ENCODE data around the gene INPP5F.
"Not testable (repeated sequence)": the region's sequence is repeated elsewhere in the genome, so short reads cannot be mapped to it uniquely, and the experiment has no call there.

Gene INPP5F

GRCh38 chr10:119707331-119707730, 18.5 kb upstream of the INPP5F start:
- not testable (repeated sequence) for DNase-seq

GRCh38 chr10:119710935-119711334, 14.9 kb upstream of the INPP5F start:
- not testable (repeated sequence) for DNase-seq

DNA sequence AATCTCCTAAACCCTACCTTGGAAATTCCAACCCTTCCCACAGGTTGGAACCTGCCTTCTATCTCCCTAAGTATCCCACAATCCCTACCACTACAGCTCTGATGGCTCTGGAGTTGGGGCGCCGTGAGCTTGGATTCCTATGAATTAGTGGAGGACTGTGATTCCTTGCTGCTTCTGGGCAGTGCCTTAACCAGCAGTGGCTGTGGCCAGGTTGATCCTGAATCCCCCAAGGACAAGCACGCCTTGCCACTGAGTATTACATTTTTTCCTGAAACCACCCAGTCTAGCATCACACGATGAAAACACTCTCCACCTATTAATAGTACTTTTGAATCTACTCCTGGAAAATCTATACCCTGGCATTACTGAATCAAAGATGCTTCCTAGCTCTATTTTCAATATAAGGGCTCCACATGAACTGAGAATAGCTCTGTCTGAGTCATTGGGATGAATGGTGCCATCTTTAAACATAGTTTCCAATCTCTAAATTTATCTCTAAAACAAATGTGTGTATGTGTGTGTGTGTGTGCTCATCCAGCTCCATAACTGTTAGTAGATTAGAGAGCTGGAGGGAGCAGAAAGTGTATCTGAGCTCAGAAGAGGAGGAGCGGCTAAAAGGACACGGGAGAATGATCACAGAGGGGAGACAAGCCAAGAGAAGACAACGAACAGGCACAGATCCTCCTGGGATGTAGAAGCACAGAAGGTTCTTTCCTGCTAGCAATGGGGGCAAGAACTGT, 11.9 kb upstream of the INPP5F start:
- DNase-seq = no peak

- DNase-seq = no peak
These were observed 11.4 kb upstream of the INPP5F start for GRCh38 chr10:119714484-119714816.

DNA sequence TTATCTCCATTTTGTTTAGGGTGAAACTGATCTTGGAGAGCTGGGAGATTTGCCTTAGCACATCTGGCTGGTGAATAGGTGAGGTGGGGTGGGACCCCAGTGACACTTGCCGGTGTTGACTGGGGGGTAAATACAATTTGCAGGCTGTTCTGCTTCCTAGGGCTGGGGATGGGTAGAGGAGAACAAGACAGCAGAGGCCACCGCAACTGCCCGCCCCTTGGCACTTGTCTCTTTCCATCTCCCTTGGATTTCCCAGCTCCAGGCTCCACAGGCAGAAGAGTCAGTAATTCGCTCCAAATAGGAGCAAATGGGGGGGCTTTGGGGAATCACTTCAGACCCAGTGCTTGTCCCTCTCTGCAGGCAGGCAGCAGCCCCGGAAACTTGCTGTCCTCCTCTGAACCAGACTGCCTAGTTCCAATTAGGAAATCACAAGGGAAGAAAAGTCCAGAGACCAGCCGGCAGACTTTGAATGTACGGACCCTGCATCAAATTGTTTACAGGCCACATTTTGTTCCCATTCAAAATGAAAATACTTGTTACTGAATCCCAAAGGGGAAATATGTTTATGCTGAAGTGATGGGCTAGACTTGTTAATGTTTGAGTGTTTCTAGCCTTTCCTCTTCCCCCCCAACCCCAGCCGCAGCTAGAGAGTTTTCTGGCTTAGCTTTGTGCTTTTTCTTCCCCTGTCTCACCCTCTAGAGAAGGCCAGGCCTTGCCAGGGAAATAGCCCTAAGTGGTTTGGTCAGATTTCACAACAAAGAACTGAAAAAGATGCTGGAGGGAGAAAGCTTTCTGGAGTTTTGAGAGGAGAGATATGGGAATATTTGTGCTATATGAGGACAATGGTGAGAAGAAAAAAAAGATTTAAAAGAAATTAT, 10.0 kb upstream of the INPP5F start:
- DNase-seq = no peak

DNA sequence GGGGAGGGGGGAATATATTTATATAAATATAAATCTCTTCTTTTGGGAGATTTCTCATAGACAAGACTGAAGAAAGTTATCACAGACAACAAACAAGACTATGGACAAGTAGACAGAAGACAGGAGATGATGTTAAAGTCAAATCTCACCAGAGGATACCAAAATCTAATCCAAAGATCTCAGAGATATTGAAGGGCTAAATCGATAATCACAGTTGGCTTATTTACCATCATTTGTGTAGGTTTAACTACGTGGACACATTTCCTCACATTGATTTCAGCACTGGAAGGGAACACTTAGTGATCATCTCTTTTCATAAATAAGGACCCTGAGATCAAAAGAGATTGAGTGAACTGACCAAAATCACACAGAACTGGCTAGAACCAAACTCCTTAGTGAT, 2.7 kb upstream of the INPP5F start:
- DNase-seq = no peak

DNA sequence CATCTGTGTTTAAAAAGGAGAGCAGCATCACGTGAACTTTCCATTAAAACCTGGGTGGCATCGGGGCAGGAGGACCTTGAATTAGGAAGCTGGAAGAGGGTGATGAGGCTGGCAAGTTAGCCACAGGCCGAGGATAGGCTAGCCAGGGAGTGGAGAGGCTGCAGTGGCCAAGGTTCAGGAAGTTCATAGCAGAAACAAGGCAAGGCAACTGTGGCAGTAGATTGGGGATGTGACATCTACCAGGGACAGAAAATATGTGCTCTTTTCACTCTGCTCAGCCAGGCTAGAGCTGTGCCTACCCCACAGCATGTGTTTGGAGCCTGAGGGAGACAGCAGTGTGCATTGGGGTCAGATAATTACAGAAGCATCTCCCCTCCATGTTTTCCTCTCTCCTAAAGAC, 2.2 kb upstream of the INPP5F start:
- DNase-seq = no peak

DNA sequence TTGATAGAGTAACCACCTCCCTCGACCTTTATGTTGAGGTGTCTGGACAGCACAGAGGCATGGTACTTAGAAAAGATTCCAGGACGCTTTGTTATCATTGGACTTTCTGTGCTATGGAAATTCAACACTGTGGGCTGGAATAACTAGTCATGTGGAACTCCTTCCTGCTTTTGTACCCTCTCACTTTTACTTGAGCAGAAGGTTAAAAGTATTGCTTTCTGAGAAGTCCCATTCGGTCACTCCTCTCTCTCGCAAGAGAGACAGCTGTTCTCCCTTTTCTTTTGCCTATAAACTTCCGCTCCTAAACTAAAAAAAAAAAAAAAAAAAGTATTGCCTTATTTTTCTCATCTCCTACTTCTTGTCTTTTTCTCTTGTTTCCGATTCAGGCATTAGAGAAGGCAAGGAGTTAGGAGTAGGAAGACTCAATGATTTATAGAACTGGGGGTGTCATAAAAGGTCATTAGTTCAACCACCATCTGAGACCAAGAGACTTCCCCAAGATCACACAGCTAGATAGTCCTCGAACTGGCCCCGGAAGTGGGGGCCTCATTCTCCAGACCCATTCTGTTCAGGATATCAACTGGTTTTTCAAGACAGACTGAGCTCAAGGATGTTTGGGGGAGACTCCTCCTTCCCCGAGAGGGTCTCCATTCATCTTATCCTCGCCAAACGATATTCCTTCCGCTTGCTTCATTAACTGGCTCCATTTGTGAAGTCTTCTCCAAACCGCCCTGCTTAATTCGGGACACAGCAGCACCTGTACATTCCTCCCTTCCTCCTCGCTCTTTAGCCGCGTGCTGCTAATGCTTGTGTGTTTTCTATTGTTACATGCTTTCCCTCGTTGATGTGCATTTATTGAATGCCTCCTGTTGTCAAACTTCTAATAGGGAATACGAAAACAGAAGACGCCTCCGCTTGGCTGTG, 995 bp upstream of the INPP5F start:
- no peak for DNase-seq

GRCh38 chr10:119725517-119725827, 378 bp upstream of the INPP5F start:
- no peak for DNase-seq

DNA sequence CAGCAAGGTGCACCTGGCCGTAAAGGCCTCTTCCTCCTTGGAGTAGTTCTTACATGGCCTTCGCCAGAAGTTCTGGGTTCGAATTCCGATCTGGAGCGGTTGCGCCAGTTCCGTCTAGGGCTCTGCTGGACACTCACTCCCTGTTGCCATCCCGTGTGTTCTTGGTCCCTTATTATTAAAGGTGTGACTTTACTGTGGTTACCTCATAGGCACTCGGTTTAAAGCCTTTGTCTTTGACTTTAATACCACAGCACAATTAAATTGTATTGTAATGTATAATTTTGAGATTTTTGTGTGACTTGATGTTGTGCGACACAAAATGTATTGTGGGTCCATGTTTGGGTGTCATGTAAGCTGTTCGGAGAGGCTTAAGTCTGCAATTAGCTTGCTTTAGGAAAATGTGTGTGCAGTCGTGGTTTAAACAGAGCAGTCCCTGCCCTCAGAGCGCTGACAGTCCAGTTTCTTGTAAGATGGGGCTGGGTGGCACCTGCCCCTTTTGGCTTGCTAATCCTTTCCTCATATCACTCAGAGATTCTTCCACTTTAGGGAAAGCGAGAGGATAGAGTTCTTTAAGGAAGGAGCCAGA, 919 bp downstream of the INPP5F start:
- no peak for DNase-seq

DNA sequence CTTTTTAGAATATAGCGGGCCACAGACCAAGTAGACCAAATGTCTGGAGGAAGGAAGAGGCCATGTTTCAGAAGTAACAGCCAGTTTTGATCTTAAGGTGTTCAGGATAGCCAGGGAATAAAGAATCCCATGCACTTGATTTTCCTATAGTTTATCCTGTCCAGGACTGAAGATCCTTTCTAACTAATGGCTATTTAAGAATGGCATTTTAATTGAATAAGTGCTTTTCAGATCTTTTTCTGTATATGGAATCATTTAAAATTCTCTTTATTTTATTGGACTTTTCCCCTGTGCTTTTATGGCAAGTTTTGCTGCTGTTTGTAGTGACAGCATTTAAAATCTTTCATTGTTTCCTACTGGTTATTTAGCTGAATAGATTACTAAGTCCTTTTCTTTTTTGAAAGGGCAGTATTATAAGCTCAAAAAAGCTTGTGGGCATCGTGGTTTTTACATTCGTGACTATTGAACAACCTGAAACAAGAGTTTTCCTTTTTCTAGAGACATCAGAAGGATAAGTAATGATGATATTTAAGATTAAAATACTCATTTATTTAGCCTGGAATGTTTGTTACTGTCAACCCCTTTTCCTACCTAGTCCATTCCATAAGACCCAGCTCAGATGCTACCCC, 2.4 kb downstream of the INPP5F start:
- DNase-seq = no peak

GRCh38 chr10:119734396-119735332, 8.8 kb downstream of the INPP5F start:
- no peak for DNase-seq

- no peak for DNase-seq
These were observed 9.6 kb downstream of the INPP5F start for GRCh38 chr10:119735451-119735850.

DNA sequence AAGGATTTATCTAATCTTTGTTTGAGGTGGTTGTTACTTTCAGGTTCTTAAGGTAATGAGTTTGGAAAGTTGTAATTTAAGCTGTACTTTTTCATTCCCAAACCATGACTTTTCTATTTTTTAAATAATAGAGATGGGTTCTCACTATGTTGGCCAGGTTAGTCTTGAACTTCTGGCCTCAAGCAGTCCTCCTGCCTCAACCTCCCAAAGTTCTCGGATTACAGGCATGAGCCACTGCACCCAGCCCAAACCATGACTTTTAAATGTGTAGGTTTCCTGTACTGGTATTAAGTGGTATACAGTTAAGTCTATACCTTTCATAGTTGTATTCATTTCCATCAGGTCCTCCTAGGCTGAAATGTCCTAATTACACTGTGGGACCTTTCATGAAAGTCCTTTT, 10.4 kb downstream of the INPP5F start:
- no peak for DNase-seq

GRCh38 chr10:119737039-119737663, 11.3 kb downstream of the INPP5F start:
- no peak for DNase-seq

DNA sequence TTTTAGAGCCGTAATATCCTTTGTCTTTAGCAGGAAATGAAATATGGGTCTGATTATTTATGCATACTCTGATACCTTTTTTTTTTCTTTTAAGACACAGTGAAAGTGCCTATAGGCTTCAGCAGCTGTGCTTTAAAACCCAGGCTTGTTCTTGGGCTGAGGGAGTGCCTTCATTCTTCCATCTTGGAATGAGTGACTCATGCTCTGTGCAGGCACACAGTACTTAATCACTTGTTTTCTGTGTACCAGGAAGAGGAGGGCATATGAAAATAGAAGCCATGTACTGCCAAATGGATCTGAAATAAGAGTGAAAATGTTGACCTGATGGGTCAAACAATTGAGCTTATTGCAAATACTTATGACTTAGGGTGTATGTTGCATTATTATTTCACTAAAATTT, 12.0 kb downstream of the INPP5F start:
- no peak for DNase-seq

DNA sequence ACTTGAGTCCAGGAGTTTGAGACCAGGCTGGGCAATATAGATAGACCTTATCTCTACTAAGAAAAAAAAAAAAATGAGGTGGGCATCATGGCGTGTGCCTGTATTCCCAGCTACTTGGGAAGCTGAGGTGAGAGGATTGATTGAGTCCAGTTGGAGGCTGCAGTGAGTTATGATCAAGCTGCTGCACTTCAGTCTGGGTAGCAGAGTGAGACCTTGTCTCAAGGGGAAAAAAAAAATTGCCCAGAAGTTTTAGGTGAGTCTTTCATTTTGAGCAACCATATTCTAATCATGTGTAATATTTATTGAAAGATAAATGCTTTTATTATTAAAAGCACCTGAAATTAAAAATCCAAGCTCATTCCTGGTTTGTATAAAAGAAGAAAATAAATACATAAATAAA, 13.1 kb downstream of the INPP5F start:
- no peak for DNase-seq

DNA sequence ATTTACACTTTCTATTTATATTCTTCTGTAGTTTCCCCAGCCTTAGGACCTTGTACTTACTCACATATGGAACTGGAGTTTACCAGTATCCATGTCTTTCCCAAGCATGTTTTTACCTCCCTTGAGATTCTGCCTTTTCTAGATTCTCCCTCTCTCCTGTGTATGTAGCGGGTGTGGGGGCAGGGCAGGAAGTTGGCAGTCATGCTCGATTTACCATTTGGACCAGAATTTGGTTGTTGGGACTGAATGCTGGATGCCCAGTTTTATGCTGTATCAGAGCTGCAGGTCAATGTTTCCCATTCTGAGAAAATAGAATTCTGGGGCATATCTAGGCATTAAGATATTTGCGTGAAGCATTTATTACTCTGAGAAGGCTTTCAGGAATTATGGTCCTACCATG, 14.2 kb downstream of the INPP5F start:
- no peak for DNase-seq

- no peak for DNase-seq
These were observed 17.2 kb downstream of the INPP5F start for GRCh38 chr10:119742947-119743648.

- DNase-seq = no peak
These were observed 22.1 kb downstream of the INPP5F start for GRCh38 chr10:119747940-119748339.
